HG02981 (cell line): ENCODE measurements around the gene PDZD2.
"Not testable (repeated sequence)": the region's sequence is repeated elsewhere in the genome, so short reads cannot be mapped to it uniquely, and the experiment has no call there.

ENCODE experiments used
- ATAC-seq: cut with Tn5 transposase; IDR thresholded peaks from one replicate; pipeline ENCODE4 v1.9.1; 2021; ENCODE audit warnings: mild to moderate bottlenecking, moderate library complexity; ENCODE audit not compliant: unreplicated experiment

Gene PDZD2

GRCh38 chr5:32118922-32119321 is 480.0 kb downstream of the PDZD2 start:
- not testable (repeated sequence) for ATAC-seq

GRCh38 chr5:32123058-32123805 is 484.3 kb downstream of the PDZD2 start:
- ATAC-seq: no peak

GRCh38 chr5:32123889-32124676 is 485.2 kb downstream of the PDZD2 start:
- no peak for ATAC-seq

- ATAC-seq: no peak
These were observed 487.8 kb downstream of the PDZD2 start for GRCh38 chr5:32126691-32127090.

- ATAC-seq: no peak
These were observed 488.8 kb downstream of the PDZD2 start for GRCh38 chr5:32127711-32128110.

- no peak for ATAC-seq
These were observed 490.2 kb downstream of the PDZD2 start for GRCh38 chr5:32129074-32129598.

- no peak for ATAC-seq
These were observed 491.9 kb downstream of the PDZD2 start for GRCh38 chr5:32130865-32131264.

- no peak for ATAC-seq
These were observed 492.7 kb downstream of the PDZD2 start for GRCh38 chr5:32131604-32132003.

- no peak for ATAC-seq
These were observed 493.8 kb downstream of the PDZD2 start for GRCh38 chr5:32132757-32133156.

- no peak for ATAC-seq
These were observed 496.2 kb downstream of the PDZD2 start for GRCh38 chr5:32135086-32135485.

GRCh38 chr5:32136342-32136741 is 497.4 kb downstream of the PDZD2 start:
- no peak for ATAC-seq

GRCh38 chr5:32138839-32139493 is 500.0 kb downstream of the PDZD2 start:
- ATAC-seq: no peak

GRCh38 chr5:32143617-32144377 is 504.9 kb downstream of the PDZD2 start:
- ATAC-seq: no peak

- no peak for ATAC-seq
These were observed 505.7 kb downstream of the PDZD2 start for GRCh38 chr5:32144378-32145207.

GRCh38 chr5:32145378-32145777 is 506.4 kb downstream of the PDZD2 start:
- no peak for ATAC-seq

- no peak for ATAC-seq
These were observed 508.3 kb downstream of the PDZD2 start for GRCh38 chr5:32147236-32147635.

- no peak for ATAC-seq
These were observed 509.0 kb downstream of the PDZD2 start for GRCh38 chr5:32147959-32148358.

GRCh38 chr5:32150366-32150765 is 511.4 kb downstream of the PDZD2 start:
- ATAC-seq: no peak

GRCh38 chr5:32151198-32151597 is 512.3 kb downstream of the PDZD2 start:
- ATAC-seq: no peak

- ATAC-seq: no peak
These were observed 514.8 kb downstream of the PDZD2 start for GRCh38 chr5:32153723-32154122.
